Medulla oblongata (tissue), 1 donor: ENCODE measurements around the gene GCN1.

Source experiments
- DNase-seq: peaks from one replicate; pipeline ENCODE4 v3.0.0-alpha.2; 2015; ENCODE audit errors: extremely low spot score

GCN1 gene

GRCh38 chr12:120229487-120230325, 35.2 kb upstream of the GCN1 start:
- DNase-seq = no peak

- DNase-seq = no peak
These were observed 34.6 kb upstream of the GCN1 start for GRCh38 chr12:120229071-120229486.

- peak; percentile 91 for DNase-seq
These were observed 34.0 kb upstream of the GCN1 start for GRCh38 chr12:120228291-120229070.

- no peak for DNase-seq
These were observed 33.5 kb upstream of the GCN1 start for GRCh38 chr12:120228041-120228290.

- no peak for DNase-seq
These were observed 32.9 kb upstream of the GCN1 start for GRCh38 chr12:120227233-120228040.

GRCh38 chr12:120225852-120226640, 31.5 kb upstream of the GCN1 start:
- no peak for DNase-seq

GRCh38 chr12:120225200-120225558, 30.7 kb upstream of the GCN1 start:
- DNase-seq = no peak

- DNase-seq = peak; percentile 67
These were observed 30.0 kb upstream of the GCN1 start for GRCh38 chr12:120224304-120225199.

- no peak for DNase-seq
These were observed 29.2 kb upstream of the GCN1 start for GRCh38 chr12:120223458-120224303.

- DNase-seq = no peak
These were observed 27.8 kb upstream of the GCN1 start for GRCh38 chr12:120222288-120222832.

- no peak for DNase-seq
These were observed 27.0 kb upstream of the GCN1 start for GRCh38 chr12:120221576-120221900.

- DNase-seq = peak; percentile 61
These were observed 26.5 kb upstream of the GCN1 start for GRCh38 chr12:120220838-120221575.

- DNase-seq = no peak
These were observed 24.4 kb upstream of the GCN1 start for GRCh38 chr12:120218680-120219606.

- DNase-seq = no peak
These were observed 22.5 kb upstream of the GCN1 start for GRCh38 chr12:120216742-120217605.

GRCh38 chr12:120215766-120216735, 21.5 kb upstream of the GCN1 start:
- DNase-seq = no peak

GRCh38 chr12:120215357-120215735, 20.8 kb upstream of the GCN1 start:
- no peak for DNase-seq
